Adrenal gland (tissue), 5 donors: ENCODE data around the gene NELFB.

Source experiments
- POLR2A ChIP-seq, 2 donors: fragments of 450-650 bp; IDR thresholded peaks; one replicate each; pipeline ENCODE4 v1.6.1; 2017; ENCODE audit warnings: antibody characterized with exemption in 2 of 2, mild to moderate bottlenecking in 2 of 2, moderate library complexity in 1 of 2
- TF ChIP-seq, protein P1 (sequence below), 6 experiments: fragments of 450-650 bp in 4 of 6; fragments of 200-600 bp in 2 of 6; sonication (generic) in 1 of 6; IDR thresholded peaks; 1 replicate in 5 of 6; 2 replicates in 1 of 6; pipeline versions ENCODE4 v1.5.1 to v1.8.0; 2016 to 2021; ENCODE audit warnings: antibody characterized with exemption in 6 of 6, mild to moderate bottlenecking in 2 of 6, moderate library complexity in 1 of 6
- donor health status: DM: no; HTN: no; CAD: no.

DNA sequence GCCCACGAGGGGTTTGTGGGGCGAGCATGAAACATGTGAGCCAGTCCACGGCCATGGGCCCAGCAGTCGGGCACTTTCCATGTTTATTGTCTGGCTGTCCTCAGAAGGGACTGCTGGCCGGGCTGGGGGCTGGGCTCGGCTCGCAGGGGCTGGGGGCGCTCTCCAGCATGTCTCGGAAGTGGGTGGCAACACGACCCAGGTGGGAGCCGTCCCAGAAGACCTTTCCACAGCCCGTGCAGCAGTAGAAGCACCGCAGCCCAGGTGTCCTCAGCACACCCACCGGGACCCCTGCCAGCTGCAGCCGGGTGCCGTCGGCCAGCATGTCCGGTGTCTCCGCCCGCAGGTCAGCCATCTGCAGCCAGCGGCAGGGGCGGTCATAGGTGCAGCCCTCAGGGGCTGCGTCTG is 51.7 kb downstream of the NELFB start:
- TF ChIP-seq POLR2A (IDR thresholded peaks at IDR 0.05) = no peak
- TF ChIP-seq, protein P1, sequence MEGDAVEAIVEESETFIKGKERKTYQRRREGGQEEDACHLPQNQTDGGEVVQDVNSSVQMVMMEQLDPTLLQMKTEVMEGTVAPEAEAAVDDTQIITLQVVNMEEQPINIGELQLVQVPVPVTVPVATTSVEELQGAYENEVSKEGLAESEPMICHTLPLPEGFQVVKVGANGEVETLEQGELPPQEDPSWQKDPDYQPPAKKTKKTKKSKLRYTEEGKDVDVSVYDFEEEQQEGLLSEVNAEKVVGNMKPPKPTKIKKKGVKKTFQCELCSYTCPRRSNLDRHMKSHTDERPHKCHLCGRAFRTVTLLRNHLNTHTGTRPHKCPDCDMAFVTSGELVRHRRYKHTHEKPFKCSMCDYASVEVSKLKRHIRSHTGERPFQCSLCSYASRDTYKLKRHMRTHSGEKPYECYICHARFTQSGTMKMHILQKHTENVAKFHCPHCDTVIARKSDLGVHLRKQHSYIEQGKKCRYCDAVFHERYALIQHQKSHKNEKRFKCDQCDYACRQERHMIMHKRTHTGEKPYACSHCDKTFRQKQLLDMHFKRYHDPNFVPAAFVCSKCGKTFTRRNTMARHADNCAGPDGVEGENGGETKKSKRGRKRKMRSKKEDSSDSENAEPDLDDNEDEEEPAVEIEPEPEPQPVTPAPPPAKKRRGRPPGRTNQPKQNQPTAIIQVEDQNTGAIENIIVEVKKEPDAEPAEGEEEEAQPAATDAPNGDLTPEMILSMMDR (IDR thresholded peaks at IDR 0.05) = no peak
